ENCODE measurements around the gene ARHGAP44. TPM values are rescaled to one million over a fixed set of nuclear protein-coding genes. Genes with fewer than 3 reads are reported as not detected.
"Not testable (repeated sequence)": the region's sequence is repeated elsewhere in the genome, so short reads cannot be mapped to it uniquely, and the experiment has no call there.

Gene ARHGAP44
- total RNA-seq, 1 donor from 2014 or later: 18.3 TPM

GRCh38 chr17:12813664-12814063 is 24.4 kb downstream of the ARHGAP44 start:
- DNase-seq (ENCODE audit: low spot score in 2 of 2) (no peak), FAIRE-seq (no peak)

DNA sequence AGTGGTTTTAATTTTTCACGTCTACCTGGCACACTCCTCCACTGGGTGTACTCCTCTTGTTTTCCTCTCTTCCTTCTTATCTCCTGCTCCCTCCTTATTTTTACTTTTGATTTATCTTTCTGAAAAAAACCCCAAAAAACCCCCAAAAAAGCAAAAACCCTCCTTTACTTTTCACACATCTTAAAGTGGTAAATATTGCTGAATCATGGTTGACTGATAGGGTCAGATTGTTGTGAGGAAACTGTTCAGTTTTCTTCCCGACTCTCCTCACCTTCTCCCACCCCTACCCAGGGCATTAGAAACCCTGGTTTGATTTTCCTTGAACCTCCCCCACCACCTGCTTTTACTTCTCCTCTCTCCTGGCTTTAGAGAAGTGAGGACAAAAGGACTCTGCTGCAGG is 25.4 kb downstream of the ARHGAP44 start:
- FAIRE-seq (no peak), DNase-seq (ENCODE audit: low spot score in 2 of 2) (no peak)

- FAIRE-seq: no peak
- no peak for DNase-seq (ENCODE audit: low spot score in 2 of 2)
These were observed 26.4 kb downstream of the ARHGAP44 start for GRCh38 chr17:12815642-12816141.

- FAIRE-seq (no peak), DNase-seq (ENCODE audit: low spot score in 2 of 2) (no peak)
These were observed 32.2 kb downstream of the ARHGAP44 start for GRCh38 chr17:12821376-12821940.

GRCh38 chr17:12826431-12826830 is 37.1 kb downstream of the ARHGAP44 start:
- DNase-seq (ENCODE audit: low spot score in 2 of 2) (no peak), FAIRE-seq (no peak)

DNA sequence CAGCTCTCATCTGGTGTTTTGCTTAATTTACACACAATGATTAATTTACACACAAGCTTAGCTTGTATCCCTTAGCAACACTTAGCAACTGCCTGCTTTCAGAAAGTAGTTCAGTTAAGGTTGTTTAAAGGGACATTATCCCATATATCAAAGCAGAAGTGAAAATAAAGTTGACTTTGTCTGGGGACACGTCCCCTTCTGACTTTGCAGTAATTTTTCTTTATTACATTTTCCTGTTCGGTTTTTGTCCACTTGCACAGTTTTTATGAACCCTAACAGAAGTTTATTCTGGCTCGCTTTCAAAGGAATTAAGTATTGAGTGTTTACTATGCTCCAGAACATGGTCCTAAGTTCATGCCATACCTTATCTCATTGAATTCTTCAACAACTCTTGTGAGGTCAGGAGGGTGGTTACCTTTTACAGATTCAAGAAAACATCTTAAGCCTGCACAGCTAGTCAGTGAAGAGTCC is 41.5 kb downstream of the ARHGAP44 start:
- FAIRE-seq (no peak), DNase-seq (ENCODE audit: low spot score in 2 of 2) (no peak)

DNA sequence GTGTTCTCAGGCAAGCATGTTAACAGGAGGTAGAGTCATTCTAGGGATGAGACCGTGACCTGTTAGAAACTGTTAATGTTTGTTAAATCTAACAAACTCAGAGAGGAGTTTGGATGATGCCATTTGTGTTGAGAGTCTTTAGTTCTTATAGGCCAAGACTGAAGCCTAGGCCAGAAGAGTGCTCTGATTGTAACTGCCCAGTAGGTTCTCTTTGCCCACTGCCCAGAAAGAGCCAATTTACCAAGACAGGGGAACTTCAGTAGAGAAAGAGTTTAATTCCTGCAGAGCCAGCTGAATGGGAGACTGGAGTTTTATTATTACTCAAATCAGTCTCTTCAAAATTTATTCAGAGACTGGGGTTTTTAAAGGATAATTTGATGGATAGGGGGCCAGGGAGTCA is 42.5 kb downstream of the ARHGAP44 start:
- DNase-seq (ENCODE audit: low spot score in 2 of 2): no peak
- FAIRE-seq: no peak

DNA sequence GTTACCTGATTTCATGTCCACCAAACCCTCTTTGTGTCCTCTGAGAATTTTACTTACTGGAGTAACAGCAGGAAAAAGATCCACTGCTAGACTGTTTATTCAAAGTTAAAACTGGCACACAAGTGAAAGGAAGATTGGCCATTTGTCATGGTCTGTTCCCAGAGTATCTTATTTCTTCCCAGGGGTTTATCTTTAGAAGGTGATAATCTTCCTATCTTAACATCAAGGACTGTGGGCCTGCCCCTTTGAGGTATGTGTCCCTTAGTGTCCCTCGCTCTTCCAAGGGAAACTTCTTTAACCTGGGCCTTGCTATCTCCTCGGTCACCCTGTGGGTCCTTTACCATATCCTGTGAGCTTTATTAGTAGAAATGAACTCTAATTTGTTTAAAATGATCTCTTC is 49.7 kb downstream of the ARHGAP44 start:
- DNase-seq (ENCODE audit: low spot score in 2 of 2): no peak
- FAIRE-seq: no peak

DNA sequence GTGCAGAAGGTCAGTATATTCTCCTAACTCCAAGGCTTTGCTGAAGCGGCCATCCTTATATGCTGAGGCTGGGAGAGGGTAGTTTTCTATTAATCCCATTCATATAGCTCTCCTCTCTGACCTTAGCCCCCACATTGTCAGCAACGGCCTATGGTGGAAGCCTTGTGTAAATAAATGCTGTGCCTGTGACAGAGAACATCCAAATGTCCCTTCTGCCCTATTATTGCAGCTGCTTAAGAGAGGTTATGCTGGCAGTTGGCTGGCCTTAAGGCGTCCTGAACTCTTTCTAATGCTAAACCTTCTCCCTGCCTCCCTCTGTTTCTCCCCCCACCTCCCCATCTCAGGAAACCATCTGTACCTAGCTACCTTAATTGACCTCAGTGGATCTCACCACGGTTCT is 53.6 kb downstream of the ARHGAP44 start:
- FAIRE-seq (no peak), DNase-seq (ENCODE audit: low spot score in 2 of 2) (no peak)

- FAIRE-seq: no peak
- peak in 1 of 2 donors; percentile 22 for DNase-seq (ENCODE audit: low spot score in 2 of 2)
These were observed 61.7 kb downstream of the ARHGAP44 start for GRCh38 chr17:12850996-12851395.

GRCh38 chr17:12851901-12852435 is 62.7 kb downstream of the ARHGAP44 start:
- no peak for FAIRE-seq

DNA sequence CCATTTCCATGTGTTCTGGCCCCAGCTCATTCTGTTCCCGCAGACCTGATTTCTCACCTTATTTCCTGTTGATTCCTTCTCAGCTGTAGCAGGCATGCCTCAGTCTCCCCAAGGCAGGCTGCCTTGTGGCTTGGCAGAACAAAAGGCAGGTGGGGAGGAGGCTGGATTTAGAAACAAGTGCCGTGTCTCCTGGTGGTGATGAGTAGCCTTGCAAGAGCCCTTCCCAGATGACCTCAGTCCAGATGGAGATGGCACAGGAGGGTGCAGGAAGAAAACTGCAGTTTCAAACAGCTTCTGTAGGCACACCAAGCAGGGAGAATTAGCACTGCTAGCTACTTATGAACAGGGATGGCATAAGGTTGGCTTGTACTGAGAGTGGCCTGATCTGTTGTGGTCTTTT is 64.6 kb downstream of the ARHGAP44 start:
- DNase-seq (ENCODE audit: low spot score in 2 of 2): no peak
- no peak for FAIRE-seq

More at GRCh38 chr17:12851901-12852435, 62.7 kb downstream of the ARHGAP44 start:
- no peak for DNase-seq (ENCODE audit: low spot score in 2 of 2)

- FAIRE-seq (no peak), DNase-seq (ENCODE audit: low spot score in 2 of 2) (no peak)
These were observed 67.1 kb downstream of the ARHGAP44 start for GRCh38 chr17:12856416-12856815.

DNA sequence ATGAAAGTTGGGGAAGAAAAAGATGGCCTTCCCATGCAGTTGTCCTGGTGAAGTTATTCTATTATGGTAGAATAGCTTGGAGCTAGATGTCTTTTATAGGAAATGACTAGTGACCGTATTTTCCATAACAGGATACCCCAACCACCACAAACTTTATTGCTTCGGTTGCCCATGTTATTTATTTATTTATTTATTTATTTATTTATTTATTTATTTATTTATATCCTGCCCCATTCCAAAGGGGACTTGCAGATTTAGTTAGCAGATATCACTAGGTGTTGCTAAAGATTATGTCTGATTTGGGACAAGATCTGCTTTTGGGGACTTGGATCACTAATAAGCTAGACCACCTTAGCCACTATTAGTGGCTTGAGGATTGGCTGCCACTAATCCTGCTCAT is 68.3 kb downstream of the ARHGAP44 start:
- no peak for FAIRE-seq

GRCh38 chr17:12859520-12859919 is 70.2 kb downstream of the ARHGAP44 start:
- no peak for FAIRE-seq

More for the DNA sequence above, 68.3 kb downstream of the ARHGAP44 start:
- no peak for DNase-seq (ENCODE audit: low spot score in 2 of 2)

GRCh38 chr17:12865769-12866168 is 76.5 kb downstream of the ARHGAP44 start:
- no peak for DNase-seq (ENCODE audit: low spot score in 2 of 2)
- no peak for FAIRE-seq

More at GRCh38 chr17:12859520-12859919, 70.2 kb downstream of the ARHGAP44 start:
- no peak for DNase-seq (ENCODE audit: low spot score in 2 of 2)

DNA sequence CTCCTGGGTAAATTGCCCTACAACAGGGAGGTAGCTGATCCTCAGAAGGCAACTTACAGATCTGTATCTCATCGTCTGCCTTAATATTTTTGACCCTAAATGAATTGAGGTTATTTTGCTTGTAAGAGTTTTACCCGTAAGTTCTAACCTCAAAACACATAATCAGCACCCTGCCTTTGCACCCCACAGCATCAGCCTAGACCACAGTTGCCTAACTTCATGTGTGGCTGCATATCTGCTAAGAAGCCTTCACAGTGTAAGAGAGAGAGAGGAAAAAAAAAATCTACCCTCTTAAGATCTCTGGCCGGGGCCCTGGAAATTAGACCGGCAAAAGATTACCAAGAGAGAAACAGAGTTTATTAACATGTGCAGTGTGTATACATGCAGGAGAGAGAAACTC is 76.9 kb downstream of the ARHGAP44 start:
- no peak for DNase-seq (ENCODE audit: low spot score in 2 of 2)
- no peak for FAIRE-seq

- FAIRE-seq (no peak), DNase-seq (ENCODE audit: low spot score in 2 of 2) (no peak)
These were observed 78.4 kb downstream of the ARHGAP44 start for GRCh38 chr17:12867726-12868125.

GRCh38 chr17:12873415-12874125 is 84.3 kb downstream of the ARHGAP44 start:
- FAIRE-seq; DNase-seq (ENCODE audit: low spot score in 2 of 2): not testable (repeated sequence)

- FAIRE-seq: no peak
These were observed 88.8 kb downstream of the ARHGAP44 start for GRCh38 chr17:12877953-12878669.

GRCh38 chr17:12879096-12879495 is 89.8 kb downstream of the ARHGAP44 start:
- not testable (repeated sequence) for FAIRE-seq; DNase-seq (ENCODE audit: low spot score in 2 of 2)

More at GRCh38 chr17:12877953-12878669, 88.8 kb downstream of the ARHGAP44 start:
- no peak for DNase-seq (ENCODE audit: low spot score in 2 of 2)
